Fibroblast of villous mesenchyme (primary cell): ENCODE measurements around the gene TRABD2B. TPM values are rescaled to one million over a fixed set of nuclear protein-coding genes. Genes with fewer than 3 reads are reported as not detected.
A peak's percentile ranks its signal among the peaks of the same experiment; 100 is the strongest.

Experiments
- DNase-seq: peaks from one replicate; pipeline ENCODE4 v3.0.0-alpha.2; 2010; ENCODE audit warnings: low read depth
- H3K4me3 ChIP-seq: 2 replicates; pipeline ENCODE4 v1.5.1; 2011; ENCODE audit warnings: low read depth, mild to moderate bottlenecking, low read length
- total RNA-seq: library from RNA; depleted of rRNA; stranded (reverse); fragments of >200 nt; gene quantifications from 2 replicates; pipeline ENCODE4 v1.2.3, GENCODE V29; 2012
- TF ChIP-seq, protein P1 (sequence below): IDR thresholded peaks from 2 replicates; pipeline ENCODE4 v1.5.1; 2012; ENCODE audit warnings: low read depth, mild to moderate bottlenecking, low read length; ENCODE audit not compliant: insufficient read depth

TRABD2B gene
- total RNA-seq, 1 donor: not detected

DNA sequence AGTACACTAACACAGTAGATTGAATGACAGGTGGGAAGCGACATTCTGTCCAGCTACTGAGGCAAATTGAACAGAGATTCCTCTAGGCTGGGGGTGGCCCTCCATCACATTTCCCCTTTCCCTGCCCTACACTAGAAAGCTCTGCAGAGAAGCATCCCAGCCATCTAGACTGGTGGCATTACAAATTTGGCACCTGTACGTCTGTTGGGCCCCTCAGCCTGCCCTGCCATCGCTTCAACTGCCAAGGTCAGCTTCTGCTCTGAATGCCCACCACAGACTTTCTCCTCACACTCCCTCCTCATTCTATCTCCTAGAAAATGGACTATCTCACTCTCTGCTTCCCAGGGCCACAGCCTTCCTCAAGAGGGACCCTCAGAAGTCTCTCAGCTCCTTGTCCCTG, 16.7 kb downstream of the TRABD2B start:
- no peak overlapping the region for H3K4me3 ChIP-seq
- no peak for DNase-seq
- TF ChIP-seq, protein P1, sequence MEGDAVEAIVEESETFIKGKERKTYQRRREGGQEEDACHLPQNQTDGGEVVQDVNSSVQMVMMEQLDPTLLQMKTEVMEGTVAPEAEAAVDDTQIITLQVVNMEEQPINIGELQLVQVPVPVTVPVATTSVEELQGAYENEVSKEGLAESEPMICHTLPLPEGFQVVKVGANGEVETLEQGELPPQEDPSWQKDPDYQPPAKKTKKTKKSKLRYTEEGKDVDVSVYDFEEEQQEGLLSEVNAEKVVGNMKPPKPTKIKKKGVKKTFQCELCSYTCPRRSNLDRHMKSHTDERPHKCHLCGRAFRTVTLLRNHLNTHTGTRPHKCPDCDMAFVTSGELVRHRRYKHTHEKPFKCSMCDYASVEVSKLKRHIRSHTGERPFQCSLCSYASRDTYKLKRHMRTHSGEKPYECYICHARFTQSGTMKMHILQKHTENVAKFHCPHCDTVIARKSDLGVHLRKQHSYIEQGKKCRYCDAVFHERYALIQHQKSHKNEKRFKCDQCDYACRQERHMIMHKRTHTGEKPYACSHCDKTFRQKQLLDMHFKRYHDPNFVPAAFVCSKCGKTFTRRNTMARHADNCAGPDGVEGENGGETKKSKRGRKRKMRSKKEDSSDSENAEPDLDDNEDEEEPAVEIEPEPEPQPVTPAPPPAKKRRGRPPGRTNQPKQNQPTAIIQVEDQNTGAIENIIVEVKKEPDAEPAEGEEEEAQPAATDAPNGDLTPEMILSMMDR: no peak

DNA sequence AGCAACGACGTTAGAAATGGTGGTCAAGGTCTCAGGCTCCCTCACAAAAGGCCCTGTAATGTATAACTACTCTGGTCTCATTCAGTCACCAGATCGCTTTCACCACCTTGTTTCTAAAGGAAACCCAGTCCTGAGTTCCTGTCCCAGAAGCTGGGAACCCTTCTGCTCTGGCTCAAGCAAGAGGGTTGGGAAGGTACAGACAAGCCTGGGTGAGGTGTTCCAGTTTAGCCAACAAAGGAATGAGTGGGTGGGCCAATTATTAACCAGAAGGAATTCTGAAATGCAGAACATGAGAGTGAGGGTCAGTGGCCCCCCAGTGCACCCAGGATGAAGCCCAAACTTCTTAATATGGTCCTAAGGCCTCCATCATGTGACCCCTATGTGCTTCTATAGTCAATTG, 17.5 kb downstream of the TRABD2B start:
- no peak for DNase-seq
- H3K4me3 ChIP-seq: no peak overlapping the region
- TF ChIP-seq, protein P1: no peak

DNA sequence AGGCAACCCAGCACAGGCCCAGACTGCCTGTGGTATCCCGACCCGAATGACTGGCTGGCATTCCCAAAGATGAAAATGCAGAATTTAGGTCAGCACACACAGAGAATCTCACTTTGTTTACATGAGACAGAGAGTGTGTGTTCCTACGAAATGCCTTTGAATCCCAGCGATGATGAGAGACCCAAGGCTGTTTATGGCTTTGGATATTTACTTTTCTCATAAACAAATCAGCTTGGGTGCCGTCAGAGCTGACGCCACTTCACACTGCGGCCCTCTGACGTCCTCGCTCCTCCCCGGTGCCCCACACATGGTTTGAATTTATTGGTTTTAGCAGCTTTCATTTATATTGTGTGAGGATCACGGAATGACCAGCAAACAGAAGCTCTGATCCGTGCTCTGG, 18.7 kb downstream of the TRABD2B start:
- TF ChIP-seq, protein P1: no peak
- peak; percentile 85 for DNase-seq
- no peak overlapping the region for H3K4me3 ChIP-seq

DNA sequence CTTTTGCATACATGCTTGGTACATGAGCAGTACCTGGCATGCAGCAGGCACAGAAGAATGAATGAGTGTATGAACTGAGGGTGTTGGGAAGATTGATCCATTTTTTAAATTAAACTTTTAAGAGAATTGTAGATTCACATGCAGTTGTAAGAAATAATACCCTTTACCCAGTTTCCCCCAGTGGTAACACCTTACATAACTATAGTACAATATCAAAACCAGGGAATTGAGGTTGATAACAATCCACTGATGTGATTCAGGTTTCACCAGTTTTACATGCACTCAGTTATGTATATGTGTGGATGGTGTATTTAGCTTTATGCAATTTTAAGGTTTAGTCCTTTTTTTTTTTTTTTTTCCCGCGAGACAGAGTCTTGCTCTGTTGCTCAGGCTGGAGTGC, 20.5 kb downstream of the TRABD2B start:
- no peak for DNase-seq
- TF ChIP-seq, protein P1: no peak
- no peak overlapping the region for H3K4me3 ChIP-seq

DNA sequence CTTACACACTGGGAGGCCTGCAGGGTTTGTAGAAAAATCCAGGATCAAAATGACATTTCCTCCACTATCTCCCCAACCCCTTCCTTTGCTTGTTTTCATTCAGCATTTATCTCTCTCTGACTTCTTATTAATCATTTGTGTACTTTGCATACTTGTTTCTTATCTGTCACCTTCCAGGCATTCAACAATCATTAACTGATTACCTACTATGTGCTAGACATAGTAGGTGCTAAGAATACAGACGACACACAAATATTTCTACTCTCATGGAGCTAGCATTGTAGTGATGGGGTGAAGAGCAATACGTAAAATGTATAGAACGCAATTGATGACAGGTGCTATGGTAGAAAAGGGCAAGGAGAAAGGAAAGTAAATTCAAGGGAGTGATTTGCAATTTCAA, 20.9 kb downstream of the TRABD2B start:
- DNase-seq: no peak
- TF ChIP-seq, protein P1: no peak

DNA sequence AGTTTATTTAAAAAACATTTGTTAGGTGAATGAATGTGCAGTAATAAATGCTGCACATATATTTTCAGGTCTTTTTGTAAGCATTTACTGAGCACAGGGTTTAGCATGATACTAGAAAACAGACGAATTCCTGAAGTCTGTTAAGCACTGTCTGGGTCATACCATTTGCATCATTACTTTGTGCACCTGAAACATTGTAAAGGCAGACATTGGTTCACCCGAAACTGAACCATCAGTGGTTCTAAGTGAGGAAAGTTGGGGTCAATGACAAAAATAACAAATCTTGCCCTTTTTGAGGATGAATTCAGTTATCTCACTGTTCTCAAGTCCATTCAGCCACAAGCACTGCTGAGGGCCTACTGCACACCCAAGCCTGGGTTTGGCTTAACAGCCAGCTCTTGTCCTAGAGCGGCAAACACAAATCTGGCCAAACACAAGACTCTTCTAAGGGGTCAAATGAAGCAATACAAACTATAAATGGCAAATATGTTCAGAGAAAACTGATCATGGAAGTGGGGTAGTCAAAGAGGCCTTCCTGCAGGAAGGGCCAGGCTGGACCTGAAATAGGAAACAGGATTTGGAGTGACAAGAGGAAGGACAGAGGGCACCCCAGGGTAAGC, 21.8 kb downstream of the TRABD2B start:
- H3K4me3 ChIP-seq: no peak overlapping the region

More for the DNA sequence above, 20.9 kb downstream of the TRABD2B start:
- H3K4me3 ChIP-seq: no peak overlapping the region

More for the DNA sequence above, 21.8 kb downstream of the TRABD2B start:
- DNase-seq: no peak
- TF ChIP-seq, protein P1: no peak
